Fibroblast of lung (primary cell): ENCODE data around the gene EFCAB8.

Experiments used
- EZH2 ChIP-seq: IDR thresholded peaks from 2 replicates; pipeline ENCODE4 v1.5.1; 2012; ENCODE audit warnings: low read length, control low read depth, mild to moderate bottlenecking; ENCODE audit errors: missing control alignments
- TF ChIP-seq, protein P1 (sequence below), 2 donors: IDR thresholded peaks in 1 of 2; conservative IDR thresholded peaks in 1 of 2; 1 replicate in 1 of 2; 2 replicates in 1 of 2; pipeline ENCODE4 v1.5.1; 2011 to 2012; ENCODE audit warnings: low read length in 2 of 2, control low read depth in 1 of 2, inconsistent platforms in 1 of 2, low read depth in 1 of 2, mild to moderate bottlenecking in 1 of 2

DNA sequence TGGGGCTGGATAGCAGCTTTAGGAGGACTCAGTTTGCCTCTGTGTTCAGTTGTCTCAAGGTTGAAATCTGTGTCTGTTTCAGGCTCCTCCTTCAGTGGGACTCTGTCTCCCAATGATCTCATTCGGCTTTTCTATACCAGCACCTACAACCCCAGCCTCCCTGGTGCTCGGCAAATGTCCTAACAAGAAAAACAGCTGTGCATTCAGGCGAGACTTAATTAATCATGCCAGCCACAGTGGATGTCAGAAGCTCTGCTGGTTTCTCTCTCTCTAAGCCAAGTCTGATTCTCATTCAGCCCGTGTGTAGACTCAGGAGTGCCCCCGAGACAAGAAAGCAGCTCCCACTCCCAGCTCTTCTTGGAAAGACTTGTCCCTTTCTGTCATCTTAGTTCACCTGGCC lies 98.7 kb downstream of the EFCAB8 start:
- TF ChIP-seq, protein P1, sequence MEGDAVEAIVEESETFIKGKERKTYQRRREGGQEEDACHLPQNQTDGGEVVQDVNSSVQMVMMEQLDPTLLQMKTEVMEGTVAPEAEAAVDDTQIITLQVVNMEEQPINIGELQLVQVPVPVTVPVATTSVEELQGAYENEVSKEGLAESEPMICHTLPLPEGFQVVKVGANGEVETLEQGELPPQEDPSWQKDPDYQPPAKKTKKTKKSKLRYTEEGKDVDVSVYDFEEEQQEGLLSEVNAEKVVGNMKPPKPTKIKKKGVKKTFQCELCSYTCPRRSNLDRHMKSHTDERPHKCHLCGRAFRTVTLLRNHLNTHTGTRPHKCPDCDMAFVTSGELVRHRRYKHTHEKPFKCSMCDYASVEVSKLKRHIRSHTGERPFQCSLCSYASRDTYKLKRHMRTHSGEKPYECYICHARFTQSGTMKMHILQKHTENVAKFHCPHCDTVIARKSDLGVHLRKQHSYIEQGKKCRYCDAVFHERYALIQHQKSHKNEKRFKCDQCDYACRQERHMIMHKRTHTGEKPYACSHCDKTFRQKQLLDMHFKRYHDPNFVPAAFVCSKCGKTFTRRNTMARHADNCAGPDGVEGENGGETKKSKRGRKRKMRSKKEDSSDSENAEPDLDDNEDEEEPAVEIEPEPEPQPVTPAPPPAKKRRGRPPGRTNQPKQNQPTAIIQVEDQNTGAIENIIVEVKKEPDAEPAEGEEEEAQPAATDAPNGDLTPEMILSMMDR (conservative IDR thresholded peaks at IDR 0.05 in 1 of 2, IDR thresholded peaks at IDR 0.05 in 1 of 2; ENCODE audit: low read depth in 1 of 2, low read length in 2 of 2) = no peak
- no peak for TF ChIP-seq EZH2
